Renal cortex interstitium (tissue), 15 donors: ENCODE results near the gene RAB8B. TPM values are rescaled to one million over a fixed set of nuclear protein-coding genes. Genes with fewer than 3 reads are reported as not detected.

Experiments
- DNase-seq, 11 donors: peaks; one replicate each; pipeline ENCODE4 v3.0.0-alpha.2; 2013; ENCODE audit warnings: low read depth in 9 of 11, low spot score in 4 of 11; ENCODE audit errors: extremely low read depth in 1 of 11
- long read RNA-seq, 16 experiments: transcript quantifications; one replicate each; lab custom pipeline, GENCODE V29; 2026
- polyA plus RNA-seq, 3 donors: library from polyadenylated mRNA; unstranded; fragments of 120-200 nt; gene quantifications; one replicate each; pipeline ENCODE4 v1.2.1, GENCODE V29; 2013; ENCODE audit not compliant: insufficient read length in 3 of 3

RAB8B gene
- 10 to 100 TPM; 29.2 to 31.4 (median 29.8) TPM for polyA plus RNA-seq
- long read RNA-seq, donor 1, full-length matches to known transcripts: 2 of 2 reads
- long read RNA-seq, donor 1, partial matches to known transcripts: 0 of 2 reads
- long read RNA-seq, donor 1, other reads (novel, unspliced or antisense): 0 of 2 reads
- long read RNA-seq, donor 2, full-length matches to known transcripts: 8 of 8 reads
- long read RNA-seq, donor 2, partial matches to known transcripts: 0 of 8 reads
- long read RNA-seq, donor 2, other reads (novel, unspliced or antisense): 0 of 8 reads
- long read RNA-seq, donor 3, full-length matches to known transcripts: 12 of 36 reads
- long read RNA-seq, donor 3, partial matches to known transcripts: 24 of 36 reads
- long read RNA-seq, donor 3, other reads (novel, unspliced or antisense): 0 of 36 reads
- long read RNA-seq, donor 4, full-length matches to known transcripts: 3 of 3 reads
- long read RNA-seq, donor 4, partial matches to known transcripts: 0 of 3 reads
- long read RNA-seq, donor 4, other reads (novel, unspliced or antisense): 0 of 3 reads
- long read RNA-seq, donor 5: 0 reads
- long read RNA-seq, donor 6, full-length matches to known transcripts: 8 of 8 reads
- long read RNA-seq, donor 6, partial matches to known transcripts: 0 of 8 reads
- long read RNA-seq, donor 6, other reads (novel, unspliced or antisense): 0 of 8 reads
- long read RNA-seq, donor 7, full-length matches to known transcripts: 14 of 14 reads
- long read RNA-seq, donor 7, partial matches to known transcripts: 0 of 14 reads
- long read RNA-seq, donor 7, other reads (novel, unspliced or antisense): 0 of 14 reads
- long read RNA-seq, donor 8: 0 reads
- long read RNA-seq, donor 9, full-length matches to known transcripts: 5 of 5 reads
- long read RNA-seq, donor 9, partial matches to known transcripts: 0 of 5 reads
- long read RNA-seq, donor 9, other reads (novel, unspliced or antisense): 0 of 5 reads
- long read RNA-seq, donor 10, full-length matches to known transcripts: 10 of 31 reads
- long read RNA-seq, donor 10, partial matches to known transcripts: 21 of 31 reads
- long read RNA-seq, donor 10, other reads (novel, unspliced or antisense): 0 of 31 reads
- long read RNA-seq, donor 11, full-length matches to known transcripts: 4 of 4 reads
- long read RNA-seq, donor 11, partial matches to known transcripts: 0 of 4 reads
- long read RNA-seq, donor 11, other reads (novel, unspliced or antisense): 0 of 4 reads
- long read RNA-seq, donor 12, full-length matches to known transcripts: 2 of 2 reads
- long read RNA-seq, donor 12, partial matches to known transcripts: 0 of 2 reads
- long read RNA-seq, donor 12, other reads (novel, unspliced or antisense): 0 of 2 reads
- long read RNA-seq, donor 13: 0 reads
- long read RNA-seq, donor 14, full-length matches to known transcripts: 8 of 8 reads
- long read RNA-seq, donor 14, partial matches to known transcripts: 0 of 8 reads
- long read RNA-seq, donor 14, other reads (novel, unspliced or antisense): 0 of 8 reads
- long read RNA-seq, donor 15, full-length matches to known transcripts: 5 of 5 reads
- long read RNA-seq, donor 15, partial matches to known transcripts: 0 of 5 reads
- long read RNA-seq, donor 15, other reads (novel, unspliced or antisense): 0 of 5 reads
- long read RNA-seq, donor 16, full-length matches to known transcripts: 11 of 140 reads
- long read RNA-seq, donor 16, partial matches to known transcripts: 123 of 140 reads
- long read RNA-seq, donor 16, other reads (novel, unspliced or antisense): 6 of 140 reads

DNA sequence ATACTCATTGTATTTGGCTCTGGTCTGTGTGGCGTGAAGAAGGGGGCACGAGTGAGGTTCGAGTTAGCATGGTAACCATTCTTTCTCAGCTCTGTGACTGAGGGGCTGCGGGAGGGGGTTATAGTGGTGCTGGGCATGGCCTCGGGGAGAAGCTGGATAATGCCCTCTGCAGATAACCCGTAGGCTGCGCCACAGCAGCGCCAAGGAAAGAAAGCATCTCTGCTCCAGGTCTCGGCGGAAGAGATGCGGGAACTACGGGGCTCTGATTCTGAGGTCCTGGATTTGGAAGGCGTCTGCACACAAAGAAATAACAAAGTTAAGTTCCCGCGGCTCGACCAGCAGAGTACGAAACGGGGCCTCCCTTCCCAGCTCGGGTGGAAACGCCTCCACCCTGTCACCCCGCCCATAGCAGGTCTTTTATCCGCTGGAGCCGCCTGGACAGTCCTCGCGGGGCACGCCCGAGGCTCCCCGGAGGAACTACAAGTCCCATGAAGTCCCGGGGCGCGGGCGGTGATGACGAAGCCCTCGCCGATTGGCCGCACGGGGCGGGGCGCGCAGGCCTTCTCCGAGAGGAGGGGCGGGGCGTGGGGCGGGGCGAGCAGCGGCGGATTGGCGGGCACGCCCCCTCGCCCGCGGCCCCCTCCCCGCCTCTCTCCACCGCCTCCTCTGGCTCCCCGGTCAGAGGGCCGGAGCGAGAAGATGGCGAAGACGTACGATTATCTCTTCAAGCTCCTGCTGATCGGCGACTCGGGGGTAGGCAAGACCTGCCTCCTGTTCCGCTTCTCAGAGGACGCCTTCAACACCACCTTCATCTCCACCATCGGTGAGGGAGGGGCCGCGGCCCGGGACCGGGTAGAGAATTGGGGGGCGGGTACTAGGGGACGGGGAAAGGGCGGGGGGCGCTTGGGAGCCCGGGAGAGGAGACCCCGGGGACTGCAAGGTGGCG lies at the start of gene RAB8B:
RAB8B (plus strand) TSS at position 681 of the 946 bp plus-strand sequence; CDS start at position 700, 19 bp downstream.
- peak; percentile 81 to 97 (median 94) for DNase-seq

DNA sequence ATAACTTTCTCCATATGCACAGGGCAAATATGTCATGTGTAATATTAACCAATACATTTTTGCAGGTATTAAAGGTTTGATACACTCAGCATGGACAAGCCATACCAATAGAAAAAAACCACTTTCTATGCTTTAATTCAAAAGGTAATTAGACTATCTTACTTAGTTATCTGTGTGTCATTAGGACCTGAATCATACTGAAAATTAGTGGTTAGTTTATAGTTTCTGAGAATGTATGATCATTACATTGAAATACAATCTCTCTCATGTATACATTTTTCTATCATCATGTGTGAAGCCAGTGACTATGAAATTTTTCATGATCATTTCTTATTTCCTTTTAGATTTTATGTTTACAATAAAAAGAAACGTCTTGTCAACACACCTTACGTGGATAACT lies 48.5 kb upstream of the RAB8B start:
- no peak for DNase-seq

DNA sequence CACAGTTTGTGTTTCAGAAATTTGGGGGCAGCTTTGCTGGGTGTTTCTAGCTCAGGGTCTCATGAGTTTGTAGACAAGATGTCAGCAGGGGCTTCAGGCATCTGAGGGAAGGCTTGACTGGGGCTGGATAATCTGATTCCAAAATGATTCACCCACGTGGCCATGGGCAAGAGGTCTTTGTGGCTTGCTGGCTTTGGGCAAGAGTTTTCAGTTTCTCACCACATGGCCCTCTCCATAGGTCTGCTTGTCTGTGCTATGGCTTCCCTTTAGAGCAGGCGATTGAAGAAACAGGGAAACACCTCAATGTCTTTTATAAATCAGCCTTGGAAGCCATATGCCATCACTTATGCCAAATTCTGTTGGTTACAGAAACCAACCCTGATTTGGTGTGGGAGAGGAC lies 44.0 kb upstream of the RAB8B start:
- no peak for DNase-seq

DNA sequence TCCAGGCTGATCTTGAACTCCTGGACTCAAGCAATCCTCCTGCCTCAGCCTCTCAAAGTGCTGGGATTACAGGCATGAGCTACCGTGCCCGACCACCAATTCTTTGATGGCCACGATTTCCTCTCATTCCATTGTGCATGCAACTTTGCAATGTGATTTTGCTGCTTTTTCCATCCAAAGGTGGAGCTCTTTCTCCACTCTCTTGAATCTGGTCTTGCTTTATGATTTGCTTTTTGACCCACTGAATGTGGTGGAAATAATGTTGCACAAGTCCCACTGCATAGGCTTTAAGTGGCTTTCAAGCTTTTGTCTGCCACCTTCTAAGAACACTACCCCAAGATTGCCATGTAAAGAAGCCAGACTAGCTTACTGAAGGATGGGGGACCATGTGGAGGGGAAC lies 42.7 kb upstream of the RAB8B start:
- DNase-seq: no peak

DNA sequence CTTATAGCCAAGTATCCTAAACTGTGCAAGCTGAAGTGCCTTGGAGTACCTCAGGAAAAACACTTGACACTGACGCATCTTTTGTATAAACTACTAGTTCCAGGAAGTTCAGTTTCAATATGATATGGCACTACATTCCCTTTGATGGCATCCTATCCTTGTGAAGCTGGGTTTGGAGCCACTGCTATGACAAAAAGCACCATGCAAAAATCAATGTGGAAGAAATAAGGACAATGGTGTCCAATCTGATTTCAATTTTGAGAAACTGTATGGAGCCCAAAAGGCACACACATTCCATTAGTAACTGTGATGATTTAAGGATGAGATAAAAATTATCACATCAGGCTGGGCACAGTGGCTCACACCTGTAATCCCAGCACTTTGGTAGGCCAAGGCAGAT lies 37.7 kb upstream of the RAB8B start:
- DNase-seq: no peak

DNA sequence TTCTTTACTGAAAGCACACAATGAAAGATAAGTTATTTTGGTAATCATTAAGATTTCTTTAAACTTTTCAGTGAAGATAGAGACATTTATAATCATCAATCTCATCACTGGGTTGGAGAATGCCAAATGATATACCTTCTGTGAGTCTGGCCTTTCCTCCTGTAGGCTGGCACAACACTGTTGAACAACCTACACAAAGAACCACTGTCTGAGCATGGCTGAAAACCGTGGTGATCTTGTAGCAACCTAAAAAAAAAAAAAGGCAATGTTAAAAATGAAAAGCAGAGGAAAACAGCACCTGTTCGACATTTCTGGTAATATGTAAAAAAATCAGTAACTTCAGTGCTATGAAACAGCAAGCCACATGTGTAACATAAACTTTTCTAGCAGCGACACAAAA lies 33.9 kb upstream of the RAB8B start:
- DNase-seq: no peak

DNA sequence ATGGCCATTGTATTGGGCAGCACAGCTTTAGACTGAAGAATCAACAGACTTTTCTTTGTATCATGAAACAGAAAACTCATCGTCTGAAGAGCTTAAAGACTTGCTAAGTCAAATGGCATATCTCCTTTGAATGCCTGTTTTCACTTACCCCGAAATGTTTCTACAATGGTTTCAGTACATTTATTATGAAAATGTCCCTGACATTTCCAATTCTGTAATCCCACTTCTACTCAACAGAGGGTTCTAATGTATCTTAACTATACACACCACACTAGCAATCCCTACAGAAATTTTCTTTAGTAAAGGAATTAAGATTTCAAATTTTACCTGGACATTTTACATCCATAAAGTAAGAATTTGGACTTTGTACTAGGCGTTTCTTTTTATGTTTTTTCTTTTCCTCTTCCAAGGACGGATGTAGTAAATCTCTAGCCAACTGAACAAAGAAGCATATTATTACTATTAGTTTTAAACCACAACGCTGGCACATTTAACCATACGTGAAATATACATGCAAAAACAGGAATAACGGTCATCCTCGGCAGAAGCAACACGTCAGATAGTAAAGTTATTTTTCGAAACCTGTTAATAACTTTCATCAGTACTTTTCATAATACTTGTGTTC lies 33.2 kb upstream of the RAB8B start:
- peak in 3 of 11 donors; percentile 0 to 7 (median 5) for DNase-seq

DNA sequence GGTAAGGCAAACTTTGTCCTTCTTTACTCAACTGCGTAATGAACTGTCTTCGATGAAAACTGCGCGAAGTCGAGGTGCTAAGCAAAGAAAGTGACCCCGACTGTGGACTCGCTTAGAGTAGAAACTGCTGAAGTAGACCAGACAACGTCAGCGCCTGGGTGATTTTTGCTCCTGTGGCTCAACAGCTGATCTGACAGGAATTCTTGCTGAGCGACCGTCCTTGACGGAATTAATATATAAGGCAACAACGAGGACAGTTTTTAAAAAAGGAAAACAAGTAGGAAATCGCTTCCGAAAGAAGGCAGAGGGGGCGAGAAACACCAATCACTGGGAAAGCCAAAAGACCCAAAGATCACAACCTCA lies 32.7 kb upstream of the RAB8B start:
- peak in 10 of 11 donors; percentile 22 to 56 (median 46) for DNase-seq

DNA sequence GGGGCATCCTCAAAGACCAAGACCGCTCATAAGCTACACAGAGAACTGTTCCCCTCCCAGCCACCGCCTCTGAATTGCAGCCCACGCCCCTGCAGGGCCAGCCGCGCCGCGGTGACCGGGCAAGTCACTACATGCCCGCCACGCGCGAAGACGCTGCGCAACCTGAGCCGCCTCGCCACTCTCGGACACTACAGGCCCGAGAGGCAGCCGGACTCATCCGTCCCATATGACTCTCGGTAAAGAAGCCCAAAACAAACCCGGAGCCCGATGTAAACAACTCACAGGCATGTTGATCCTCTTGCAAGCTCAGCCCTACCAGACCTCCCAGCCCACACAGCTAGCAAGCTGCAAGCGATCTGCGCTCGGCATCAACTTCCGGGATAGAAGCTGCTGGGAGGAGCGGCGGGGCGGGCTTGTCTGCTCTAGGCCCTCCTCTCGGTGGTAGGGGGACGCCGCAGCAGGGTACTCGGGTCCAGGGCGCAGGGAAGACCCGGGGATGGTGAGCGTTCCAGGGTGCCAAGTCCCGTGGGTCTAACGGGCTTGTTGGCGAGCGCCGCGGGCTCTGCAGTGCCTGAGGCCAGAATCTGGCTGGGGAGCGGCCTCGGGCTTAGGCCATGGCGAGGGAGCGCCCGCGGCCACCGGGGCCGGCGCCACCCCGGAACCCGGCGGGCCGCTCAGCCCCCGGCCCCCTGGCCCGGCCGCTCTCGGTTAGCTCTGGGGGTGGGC lies 32.1 kb upstream of the RAB8B start, which contains the start of gene RPS27L:
RPS27L (minus strand) TSS at position 360 of the 726 bp plus-strand sequence; CDS start at position 288, 72 bp downstream.
- DNase-seq: peak; percentile 80 to 93 (median 87)

DNA sequence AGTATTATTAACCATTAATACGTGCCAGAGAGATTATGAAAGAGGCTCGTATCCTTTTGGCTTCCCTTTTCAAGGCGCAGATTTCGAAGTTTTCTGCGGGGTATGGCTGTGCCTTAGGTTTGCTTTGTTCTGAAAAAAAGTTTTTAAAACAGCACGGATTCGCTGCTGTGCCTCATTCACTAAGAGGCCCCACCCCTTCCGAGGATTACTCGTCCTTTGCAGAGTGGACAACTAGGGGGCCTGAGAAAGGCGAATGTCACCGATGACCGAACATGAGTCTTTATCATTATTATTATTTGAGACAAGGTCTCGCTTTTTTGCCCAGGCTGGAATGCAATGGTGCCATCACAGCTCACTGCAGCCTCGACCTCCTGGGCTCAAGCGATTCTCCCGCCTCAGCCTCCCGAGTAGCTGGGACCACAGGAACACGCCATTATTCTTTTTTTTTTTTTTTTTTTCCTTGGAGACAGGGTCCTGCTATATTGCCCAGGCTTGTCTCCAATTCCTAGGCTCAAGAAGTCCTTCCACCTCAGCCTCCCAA lies 31.4 kb upstream of the RAB8B start:
- DNase-seq: peak in 10 of 11 donors; percentile 57 to 82 (median 70)

DNA sequence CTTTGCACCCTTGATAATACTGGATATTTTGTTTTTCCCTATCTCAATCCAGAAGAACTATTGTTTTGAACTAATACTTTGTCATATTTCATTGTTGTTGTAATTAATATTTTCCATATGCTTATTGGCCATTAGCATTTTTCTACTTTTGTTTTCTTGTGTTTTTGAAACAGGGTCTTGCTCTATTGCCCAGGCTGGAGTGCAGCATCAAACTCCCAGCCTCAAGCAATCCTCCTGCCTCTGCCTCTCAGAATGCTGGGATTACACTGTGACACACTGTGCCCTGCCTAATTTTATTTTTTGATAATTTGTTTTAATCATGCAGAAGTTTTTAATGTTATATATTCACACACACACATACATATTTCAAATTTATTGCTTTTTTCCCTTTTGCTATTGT lies 28.8 kb upstream of the RAB8B start:
- no peak for DNase-seq

DNA sequence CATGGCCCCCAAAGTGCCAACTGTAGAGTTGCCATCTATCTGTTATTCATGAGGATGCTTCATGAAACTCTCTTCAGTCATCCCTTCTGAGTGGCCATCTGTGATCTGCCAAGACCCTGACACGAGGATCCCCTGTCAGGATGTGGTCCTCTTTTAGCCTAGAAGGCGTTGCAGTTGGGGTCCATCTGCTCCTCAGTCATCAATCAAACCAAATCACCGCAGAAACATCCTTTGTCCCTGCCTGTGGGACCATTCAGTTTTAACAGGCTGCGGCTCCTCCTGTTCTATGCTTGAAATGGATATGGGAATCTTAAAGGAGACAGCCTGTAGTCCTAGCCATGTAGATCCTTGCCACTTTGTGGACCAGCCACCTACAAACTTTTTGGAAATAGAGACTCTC lies 26.2 kb upstream of the RAB8B start:
- DNase-seq: no peak

DNA sequence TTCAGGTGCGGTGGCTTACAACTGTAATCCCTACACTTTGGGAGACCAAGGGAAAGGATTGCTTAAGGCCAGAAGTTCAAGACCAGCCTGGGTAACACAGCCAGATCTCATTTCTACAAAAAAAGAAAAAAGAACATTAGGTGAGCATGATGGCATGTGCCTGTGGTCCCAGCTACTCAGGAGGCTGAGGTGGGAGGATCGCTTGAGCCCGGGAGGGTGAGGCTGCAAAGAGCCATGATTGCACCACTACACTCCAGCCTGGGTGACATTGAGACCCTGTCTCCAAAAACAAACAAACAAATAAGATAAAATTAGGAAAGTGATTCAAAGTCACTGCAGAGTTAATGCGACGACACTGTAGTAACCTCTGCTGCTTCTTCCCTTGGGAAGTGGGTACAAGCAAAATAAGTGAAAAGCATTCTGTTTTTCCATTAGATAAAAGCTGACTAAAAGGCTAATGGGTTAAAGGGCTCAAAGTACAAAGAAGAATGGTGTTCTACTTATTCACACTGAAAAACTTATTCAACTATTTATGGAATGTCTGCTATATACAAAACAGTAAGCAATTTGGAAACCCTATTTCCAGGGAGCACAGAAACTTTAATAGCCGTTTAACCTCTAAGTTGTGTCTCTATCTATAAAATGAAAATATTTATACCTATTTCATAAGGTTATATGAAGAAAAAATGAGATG lies 24.1 kb upstream of the RAB8B start:
- no peak for DNase-seq

DNA sequence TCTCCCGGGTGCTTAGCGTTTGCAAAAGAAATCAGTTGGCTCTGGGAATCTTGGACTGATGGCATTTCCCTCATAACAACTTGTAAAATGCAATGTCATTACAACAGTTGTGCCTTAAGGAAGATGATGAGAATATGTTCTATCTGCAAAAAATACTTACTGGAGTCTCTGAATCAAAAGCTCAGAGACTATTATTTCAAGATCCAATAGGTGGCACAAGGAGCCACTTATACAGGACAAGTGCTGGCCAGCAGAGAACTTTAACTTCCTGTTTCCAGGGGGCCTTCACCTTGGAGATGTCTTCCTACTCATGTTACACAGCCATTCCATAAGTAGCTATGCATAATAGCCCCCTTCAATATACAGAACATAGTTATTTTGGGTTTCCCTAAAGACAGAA lies 23.2 kb upstream of the RAB8B start:
- no peak for DNase-seq

DNA sequence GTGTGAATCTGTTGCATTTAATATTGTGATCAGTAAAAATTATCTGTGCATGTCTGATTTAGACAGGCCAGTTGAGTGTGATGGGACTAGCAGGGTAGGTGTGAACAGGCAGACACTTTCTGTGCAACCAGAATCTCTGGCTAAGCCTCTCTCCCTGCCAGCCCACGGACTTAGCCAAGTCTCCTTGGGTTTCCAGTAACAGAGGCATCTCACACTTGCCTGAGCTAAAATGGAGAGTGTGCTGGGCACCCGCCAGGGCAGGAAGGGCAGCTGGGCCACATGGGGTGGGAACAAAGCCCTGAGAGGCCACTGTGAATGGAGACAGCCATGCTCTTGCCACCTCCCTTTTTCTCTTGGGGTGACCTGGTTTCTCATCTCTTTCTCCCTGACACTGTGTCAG lies 19.6 kb upstream of the RAB8B start:
- DNase-seq: no peak
